GOT3 (cell line): Measurements from ENCODE around the gene TEX22.

ENCODE experiments used
- DNase-seq: peaks from one replicate; lab custom pipeline; 2025; ENCODE audit warnings: mixed read lengths; lab: John Stamatoyannopoulos, UW

Gene TEX22

DNA sequence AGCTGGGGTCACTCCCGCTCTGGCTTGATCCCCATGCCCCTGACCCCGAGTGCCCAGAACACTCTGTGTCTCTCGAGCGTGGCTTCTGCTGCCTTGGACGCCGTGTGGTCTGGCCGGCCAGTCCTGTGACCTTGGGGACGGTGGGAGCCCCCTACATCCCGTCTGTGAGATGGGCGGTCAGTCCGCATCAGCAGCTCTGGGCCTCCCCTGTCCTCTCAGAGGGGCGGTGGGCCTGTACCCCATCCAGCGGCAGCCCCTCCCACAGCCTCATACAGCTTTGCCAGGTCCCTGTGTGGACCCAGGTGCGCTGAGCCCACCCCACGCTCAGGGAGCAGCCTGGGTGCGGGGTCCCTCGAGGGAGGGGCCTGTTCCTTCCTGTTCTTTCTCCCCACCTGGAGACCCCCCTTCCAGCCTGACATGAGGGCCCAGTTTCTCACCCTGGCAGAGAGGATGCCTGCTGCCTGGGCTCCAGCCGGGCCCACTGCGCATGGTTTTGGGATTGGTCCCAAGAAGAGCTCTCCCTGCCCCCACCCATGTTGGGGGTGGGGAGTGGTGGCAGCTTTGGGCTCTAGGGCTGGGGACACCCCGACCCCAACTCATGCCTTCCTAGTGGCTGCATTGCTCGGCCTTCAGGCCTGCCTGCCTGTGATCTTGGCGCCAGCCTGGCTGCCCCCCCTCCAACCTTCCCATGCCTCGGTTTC is 22.8 kb downstream of the TEX22 start:
- no peak for DNase-seq

DNA sequence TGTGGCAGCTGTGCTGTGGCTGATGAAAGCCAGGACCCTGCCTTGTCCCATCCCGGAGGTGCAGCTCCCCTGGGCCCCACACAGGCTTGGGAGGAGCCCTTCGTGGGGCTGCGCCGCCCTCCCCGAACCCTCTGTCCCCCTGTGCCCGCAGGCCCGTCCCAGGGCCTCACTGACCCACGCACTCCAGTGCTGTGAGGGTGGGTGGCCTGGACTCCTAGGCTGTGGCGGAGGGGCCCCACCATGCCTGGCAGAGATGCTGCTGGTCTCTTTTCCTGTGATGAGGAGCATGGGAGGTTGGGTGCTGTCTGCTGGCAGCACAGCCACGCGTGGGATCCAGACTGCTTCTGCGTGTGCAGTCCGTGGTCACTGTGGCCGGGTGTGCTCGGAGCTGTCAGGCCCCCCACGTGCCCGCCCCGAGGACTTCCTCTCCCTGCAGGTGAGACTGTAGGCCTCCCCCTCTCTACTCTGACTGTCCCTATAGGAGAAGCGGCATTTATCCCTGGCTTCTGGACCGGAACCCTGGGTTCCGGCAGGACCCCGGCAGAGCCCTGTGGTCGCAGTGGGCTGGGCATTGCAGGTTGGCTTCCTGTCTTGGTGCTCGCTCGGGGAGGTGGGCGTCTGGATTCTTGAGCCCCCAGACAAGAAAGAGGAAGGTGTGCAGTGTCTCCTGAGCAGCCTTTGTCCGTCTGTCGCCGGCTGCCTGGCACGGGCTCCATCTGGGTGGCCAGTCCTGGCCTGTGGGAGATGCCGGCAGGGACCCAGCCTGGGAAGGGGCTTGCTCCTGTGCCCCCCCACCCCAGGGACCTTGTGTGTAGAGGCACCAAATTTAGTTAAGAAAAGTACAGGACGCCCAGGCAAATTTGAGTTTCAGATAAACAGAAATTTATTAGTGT is 23.6 kb downstream of the TEX22 start:
- DNase-seq = no peak

DNA sequence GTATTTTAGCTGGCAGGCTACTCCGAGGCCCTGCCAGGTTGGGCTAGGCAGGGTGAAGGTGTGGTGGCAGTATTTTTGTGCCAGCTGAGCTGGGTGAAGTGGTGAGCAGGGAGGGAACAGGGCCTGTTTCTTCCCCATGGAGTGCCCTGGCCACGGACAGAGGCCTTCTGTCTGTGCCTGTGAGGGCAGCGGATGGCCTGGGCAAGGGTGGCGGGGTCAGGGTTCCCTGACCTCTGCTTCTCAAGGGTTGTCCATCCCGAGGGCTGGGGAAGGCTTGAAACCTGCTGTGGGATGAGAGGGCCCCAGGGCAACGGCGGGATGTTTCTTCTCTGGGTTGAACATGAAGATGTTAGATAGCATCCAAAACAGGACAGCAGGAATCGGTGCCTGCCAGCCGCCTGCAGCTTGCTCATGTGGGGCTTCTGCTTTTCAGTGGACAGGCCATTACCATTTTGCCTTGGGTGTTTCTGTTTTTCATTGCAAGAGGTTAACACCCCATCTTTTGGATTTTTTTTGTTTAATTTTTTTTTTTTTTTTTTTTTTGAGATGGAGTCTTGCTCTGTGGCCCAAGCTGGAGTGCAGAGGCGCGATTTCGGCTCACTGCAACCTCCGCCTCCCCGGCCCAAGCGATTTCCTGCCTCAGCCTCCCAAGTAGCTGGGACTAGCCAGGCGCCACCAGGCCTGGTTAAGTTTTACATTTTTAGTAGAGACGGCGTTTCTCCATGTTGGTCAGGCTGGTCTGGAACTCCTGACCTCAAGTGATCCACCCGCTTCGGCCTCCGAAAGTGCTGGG is 24.6 kb downstream of the TEX22 start:
- DNase-seq = no peak

DNA sequence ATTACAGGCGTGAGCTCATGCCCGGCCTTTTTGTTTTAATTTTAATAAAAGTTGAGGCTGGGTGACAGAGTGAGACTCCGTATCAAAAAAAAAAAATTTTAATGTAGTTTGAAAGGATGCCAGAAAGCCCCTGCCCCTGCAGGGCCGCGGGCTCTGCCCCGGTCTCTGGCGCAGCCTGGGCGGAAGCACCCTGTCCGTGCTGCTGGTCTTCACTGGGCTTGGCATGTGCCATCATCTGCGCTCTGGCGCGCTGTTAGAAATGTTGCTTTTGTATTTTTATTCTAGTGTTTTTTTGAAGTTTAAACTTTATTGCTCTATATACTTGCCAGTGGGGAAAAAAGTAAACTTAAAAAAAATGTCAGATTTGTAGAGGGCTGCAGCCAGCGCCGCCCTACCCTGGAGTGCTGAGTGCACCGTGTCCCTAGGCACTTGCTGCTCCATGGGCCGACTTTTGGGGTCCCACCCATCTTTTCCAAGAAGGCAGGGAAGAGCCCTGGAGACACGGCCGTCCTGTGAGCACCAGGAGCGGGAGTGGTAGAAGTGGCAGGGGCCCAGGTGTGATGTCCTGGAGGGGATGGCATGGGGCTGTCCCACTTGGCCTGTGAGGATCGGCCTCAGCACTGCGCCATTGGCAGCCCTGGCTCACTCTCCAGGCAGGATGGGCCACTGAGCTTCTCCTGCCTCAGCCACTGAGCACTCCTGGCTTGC is 25.3 kb downstream of the TEX22 start:
- no peak for DNase-seq

DNA sequence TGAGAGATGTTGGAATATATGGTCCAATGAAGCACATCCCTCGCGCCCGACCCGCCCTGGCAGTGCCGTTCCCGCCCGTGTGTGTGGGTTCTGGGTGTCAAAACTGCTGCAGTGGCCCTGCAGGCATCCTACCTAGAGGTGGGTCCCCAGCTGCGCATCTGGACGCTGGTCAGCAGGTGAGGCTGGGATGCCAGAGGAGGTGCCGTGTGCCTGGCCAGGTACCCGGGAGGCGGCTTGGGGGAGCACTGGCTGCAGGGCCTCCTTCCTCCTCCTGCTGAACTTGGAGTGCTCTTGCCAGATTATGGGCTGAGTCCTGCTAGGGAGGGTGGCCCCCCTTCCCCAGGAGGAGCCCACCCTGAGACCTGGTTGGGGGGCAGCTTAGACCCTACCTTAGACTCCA is 26.5 kb downstream of the TEX22 start:
- DNase-seq = no peak

DNA sequence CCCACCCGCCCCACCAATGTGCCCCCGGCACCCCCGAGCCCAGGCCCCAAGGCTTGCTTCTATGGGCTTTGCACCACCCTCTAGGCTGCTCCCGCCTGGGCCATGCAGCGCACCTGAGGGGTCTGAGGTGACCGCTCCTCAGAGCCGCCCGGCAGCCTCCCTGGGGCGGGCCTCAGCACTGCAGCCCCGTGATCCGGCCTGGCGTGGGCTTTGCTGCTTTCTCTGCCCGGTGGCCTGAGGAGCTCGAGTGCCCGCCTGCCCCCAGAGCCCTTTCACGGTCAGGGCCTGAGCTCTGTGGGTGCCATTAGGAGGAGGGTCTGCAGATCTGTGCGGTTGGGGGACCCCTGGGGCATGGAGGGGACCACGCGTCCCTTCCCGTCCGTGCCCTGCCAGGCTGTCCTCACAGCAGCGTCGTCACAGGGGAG is 27.5 kb downstream of the TEX22 start:
- DNase-seq = no peak

DNA sequence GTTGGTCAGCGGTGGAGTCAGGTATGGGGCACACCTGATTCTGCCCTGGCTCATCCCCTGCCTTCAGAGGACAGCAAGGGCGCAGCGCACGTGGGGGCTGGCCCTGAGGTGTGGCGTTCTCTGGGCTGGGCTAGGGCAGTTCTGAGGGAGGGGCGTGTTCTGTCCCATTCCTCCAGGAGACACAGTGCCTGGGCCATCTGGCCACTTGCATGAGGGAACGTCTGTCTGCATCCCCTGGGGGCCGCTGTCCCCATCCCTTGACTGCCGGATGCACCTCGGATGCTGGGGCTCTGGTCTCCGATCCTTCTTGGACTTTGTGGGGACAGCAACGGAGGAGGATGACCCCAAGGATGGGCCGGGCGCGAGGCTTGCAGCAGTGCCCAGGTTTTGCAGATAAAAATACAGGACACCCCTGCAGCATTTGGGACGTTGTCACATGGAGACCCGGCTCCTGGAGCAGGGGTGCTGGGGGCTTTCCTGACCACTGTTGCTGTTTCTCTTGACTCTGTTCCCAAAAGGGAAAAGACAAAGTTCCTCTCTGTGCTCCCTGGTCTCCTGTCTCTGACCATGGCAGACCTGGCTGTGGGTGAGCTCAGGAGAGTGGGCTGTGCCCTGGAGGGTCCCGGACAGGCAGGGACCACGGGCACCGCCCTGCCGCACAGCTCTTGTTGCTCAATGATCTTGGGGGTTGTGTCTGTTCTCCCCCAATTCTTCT is 28.2 kb downstream of the TEX22 start:
- no peak for DNase-seq

DNA sequence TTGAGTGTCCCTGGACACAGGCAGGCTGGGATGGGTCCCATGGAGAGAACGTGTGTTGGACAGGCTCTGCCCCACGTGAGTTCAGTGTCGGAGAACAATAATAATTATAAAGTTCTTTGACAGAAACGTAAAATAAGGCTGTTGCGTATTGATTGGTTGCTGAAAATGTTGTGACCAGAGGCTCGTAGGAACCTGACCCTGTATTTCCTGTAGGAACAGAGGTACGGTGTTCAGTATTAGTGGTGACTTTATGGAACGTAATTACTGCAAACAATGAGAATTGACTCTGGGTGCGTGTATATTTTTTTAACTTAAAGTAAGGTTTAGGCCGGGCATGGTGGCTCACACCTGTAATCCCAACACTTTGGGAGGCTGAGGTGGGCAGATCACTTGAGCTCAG is 29.1 kb downstream of the TEX22 start:
- DNase-seq = no peak

DNA sequence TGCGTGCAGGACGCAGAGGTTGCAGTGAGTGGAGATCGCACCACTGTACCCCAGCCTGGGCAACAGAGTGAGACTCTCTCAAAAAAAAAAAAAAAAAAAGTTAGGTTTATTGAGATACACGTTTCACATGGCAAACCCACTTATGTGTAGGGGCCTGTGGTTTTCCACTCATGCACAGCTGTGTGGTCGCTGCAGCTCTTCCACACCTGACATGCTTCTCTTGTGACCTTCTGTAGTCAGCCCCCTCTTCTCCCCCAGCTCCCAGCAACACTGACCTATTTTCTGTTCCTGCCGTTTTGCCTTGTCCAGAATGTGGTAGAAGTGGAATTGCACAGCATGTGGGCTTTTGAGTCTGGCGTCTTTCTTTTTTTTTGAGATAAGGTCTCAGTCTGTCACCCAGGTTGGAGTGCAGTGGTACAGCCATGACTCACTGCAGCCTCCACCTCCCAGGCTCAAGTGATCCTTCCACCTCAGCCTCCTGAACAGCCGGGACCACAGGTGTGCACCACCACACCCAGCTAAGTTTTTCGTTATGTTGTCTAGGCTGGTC is 29.7 kb downstream of the TEX22 start:
- no peak for DNase-seq

DNA sequence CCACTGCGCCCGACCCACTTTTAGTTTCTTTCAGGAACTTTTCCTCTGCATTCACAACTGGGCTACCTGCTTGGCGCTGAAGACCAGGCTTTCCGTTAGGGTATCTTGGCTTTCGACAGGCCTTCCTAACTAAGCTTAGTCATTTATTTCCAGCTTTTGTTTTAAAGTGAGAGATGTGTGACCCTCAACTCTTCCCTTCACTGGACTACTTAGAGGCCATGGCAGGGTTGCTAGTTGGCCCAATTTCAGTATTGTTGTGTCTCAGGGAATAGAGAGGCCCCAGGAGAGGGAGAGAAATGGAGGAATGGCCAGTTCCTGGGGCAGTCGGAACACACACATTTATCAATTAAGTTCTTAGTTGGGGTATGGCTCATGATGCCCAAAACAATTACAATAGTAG is 31.7 kb downstream of the TEX22 start:
- DNase-seq = no peak

DNA sequence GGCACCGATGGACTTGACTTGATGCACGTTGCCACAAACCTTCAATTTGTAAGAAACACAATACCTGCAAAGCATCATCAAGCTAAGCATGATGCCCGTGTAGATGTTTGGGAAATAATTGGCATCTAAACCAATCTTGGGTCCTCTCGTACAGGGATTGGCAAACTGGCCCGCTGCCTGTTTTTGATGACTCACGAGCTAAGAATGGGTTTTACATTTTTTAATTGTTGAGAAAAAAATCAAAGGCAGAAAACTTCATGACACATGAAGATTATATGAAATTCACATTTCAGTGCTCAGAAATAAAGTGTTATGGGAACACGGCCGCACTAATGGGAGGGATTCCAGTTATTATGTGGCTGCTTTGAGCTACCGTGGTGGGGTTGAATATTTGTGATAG is 32.2 kb downstream of the TEX22 start:
- no peak for DNase-seq

DNA sequence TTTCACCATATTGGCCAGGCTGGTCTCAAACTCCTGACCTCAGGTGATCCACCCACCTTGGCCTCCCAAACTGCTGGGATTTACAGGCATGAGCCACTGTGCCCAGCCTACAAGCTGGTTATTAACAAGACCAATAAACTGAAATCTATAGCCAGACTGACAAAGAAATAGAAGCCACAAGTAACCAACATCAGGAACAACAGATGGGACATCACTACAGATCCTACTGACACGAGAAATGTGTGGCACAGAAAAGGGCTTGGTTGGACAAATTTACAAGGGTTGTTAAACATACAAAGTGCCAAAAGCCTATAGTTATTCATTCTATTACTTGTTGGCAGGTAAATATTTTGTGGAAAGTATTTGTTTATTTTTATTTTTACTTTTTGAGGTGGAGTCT is 32.9 kb downstream of the TEX22 start:
- DNase-seq = no peak

DNA sequence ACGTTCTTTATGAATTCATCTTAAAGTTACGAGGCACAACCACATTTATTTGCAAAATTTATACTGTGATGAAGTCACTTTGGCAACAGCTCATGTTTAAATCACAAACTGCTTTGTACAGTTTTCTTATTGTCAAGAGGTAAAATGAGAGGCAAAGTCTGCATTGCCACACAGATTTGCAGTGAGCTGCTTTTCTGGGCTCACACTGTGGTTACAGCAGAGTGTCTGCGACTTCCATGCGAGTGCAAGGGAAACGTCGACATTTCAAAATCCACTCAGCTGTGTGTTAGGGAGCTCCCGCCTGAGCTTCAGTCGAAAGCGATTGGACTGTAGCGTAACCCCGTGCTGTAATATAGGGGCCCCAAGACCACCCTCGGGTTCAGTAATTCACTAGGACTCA is 34.3 kb downstream of the TEX22 start:
- no peak for DNase-seq

DNA sequence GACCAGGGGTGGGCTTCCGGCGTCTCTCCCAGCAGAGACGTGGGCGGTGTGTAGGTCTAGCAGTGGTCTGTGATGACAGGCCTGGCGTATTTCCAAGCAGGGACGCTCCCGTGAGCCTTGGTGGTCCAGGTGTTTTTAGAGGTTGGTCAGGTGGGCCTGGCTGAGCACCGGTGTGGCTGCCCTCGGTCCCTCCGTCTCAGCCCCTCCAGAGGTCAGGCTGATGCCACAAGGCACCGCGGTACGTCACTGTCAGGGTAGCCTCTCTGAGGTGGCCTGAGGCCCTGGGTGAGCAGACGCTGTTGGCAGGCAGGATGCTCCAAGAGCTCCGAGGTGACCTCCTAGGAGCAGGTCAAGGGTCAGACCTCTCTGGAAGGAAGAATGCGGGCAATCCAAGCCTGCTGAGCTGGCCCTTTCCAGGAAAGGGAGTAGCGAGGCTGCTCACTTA is 34.8 kb downstream of the TEX22 start:
- DNase-seq = no peak

DNA sequence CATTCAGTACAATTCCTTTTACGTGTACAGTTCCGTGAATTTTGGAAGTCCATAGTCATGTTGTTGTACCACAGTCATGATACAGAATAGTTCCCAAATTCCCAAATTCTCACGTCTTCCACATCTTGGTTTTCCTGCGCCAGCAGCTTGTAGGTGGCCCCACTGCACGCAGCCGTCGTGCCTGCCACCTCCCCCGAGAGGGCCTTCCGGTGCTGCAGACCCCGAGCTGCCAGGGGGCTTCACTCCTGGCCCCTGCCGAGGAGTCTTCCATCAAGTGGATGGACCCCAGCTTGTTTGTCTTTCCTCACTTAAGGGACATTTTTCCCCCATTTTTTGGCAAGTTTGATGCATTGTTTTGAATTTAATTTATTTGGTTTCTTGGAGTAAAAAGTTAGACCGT is 38.1 kb downstream of the TEX22 start:
- DNase-seq = no peak

DNA sequence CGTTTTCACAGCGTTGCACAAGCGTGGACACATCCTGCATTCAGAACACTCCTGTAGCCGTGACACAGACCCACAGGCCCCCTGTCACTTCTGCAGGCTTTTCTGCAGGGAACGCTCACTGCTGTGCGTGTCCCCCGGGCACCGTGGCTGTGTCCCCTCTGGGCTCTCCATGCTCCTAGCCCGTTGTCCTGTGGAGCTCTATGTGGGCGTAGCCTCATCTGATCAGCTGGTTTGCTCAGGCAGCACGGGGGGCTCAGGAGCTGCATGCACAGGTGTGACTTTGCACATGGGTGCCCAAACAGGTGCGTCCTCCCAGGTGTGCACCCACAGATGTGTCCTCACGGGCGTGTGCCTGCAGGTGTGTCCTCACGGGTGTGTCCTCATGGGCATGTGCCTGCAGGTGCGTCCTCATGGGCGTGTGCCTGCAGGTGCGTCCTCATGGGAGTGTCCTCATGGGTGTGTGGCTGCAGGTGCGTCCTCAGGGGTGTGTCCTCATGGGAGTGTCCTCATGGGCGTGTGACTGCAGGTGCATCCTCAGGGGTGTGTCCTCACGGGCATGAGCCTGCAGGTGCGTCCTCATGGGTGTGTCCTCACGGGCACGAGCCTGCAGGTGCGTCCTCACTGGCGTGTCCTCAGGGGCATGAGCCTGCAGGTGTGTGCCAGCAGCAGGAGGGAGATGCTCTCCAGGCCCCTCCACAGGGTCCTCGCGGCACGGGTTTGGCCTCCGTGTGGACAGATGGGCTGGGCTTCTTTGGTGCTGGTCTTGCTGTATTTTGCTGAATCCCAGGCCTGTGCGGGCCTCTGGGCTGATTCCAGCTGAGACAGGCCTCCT is 38.8 kb downstream of the TEX22 start:
- DNase-seq = no peak

DNA sequence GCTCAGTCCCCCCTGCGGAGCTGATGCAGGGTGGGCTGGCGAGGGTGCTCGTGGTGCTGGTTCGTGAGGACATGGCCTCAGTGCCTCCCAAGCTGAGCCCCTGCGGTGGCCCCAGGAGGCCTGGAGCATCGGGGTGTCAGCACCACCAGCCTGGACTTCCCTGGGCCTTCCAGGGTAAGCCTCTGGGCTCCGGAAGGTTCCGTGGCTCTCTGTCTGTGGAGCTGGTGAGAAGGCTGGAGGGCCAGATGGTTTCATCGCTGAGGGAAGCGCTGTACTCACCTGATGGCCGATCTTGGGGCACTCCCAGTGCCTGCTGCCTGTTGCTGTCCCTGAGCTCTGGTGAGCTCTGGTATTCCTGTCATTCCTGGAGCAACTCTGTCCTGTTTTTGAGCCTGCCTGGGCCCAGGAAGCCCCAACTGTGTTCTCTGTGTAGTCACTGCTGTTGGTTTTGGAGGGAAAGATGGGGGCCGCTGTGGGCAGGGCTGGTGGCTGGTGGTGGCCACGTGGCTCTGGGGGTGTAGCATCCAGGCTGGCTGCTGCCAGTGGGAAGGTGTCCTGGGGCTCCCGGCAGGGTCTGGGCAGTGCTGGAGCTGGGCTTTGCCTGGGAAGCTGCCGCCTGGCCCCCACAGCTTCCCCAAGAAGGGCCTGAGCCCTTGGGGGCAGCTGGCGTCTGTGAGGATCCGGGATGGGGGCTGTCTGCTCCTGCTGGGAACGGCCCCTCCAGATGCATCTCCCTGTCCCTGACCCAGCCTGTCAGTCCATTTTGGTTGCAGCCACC is 39.6 kb downstream of the TEX22 start:
- no peak for DNase-seq

DNA sequence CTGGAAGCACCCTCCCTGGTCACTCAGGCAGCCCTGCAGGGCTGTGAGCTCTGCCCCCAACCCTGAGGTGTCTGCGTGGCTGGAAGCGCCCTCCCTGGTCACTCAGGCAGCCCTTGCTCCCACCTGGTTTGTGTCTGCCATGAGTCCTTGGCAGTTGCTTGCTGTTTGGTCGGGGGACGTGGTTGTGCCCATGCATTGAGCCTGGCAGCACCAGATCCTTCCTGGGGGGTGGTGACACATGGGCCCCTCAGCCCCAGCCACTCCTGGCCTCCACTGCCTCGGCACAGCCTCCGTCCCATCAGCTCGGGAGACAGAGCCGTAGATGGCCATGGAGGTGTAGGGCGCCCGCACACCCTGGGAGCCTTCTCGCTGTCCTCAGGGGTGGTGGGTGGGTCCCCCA is 40.8 kb downstream of the TEX22 start:
- no peak for DNase-seq
